GM10266 (cell line): ENCODE measurements around the gene GMNN.

Source experiments
- DNase-seq: peaks from one replicate; pipeline ENCODE4 v3.0.0; 2012; ENCODE audit errors: extremely low spot score
- CTCF ChIP-seq: IDR thresholded peaks from 2 replicates; pipeline ENCODE4 v1.5.1; 2012; ENCODE audit warnings: mild to moderate bottlenecking, low read depth; ENCODE audit not compliant: control insufficient read depth, insufficient read depth; ENCODE audit errors: missing control alignments

Gene GMNN

GRCh38 chr6:24780206-24780605 is 5.5 kb downstream of the GMNN start:
- no peak for DNase-seq
- no peak for TF ChIP-seq CTCF

GRCh38 chr6:24788031-24788665 is 13.4 kb downstream of the GMNN start:
- no peak for TF ChIP-seq CTCF
- DNase-seq: no peak

- no peak for DNase-seq
- TF ChIP-seq CTCF: no peak
Measured at GRCh38 chr6:24795106-24795505, 20.4 kb downstream of the GMNN start.

GRCh38 chr6:24796616-24797290 is 22.0 kb downstream of the GMNN start:
- DNase-seq: no peak
- no peak for TF ChIP-seq CTCF

- no peak for DNase-seq
- no peak for TF ChIP-seq CTCF
Measured at GRCh38 chr6:24797596-24798216, 23.0 kb downstream of the GMNN start.

- TF ChIP-seq CTCF: no peak
Measured at GRCh38 chr6:24798740-24799540, 24.2 kb downstream of the GMNN start, which contains the start of gene ARMH2. Gene ARMH2, minus strand, starts transcription at chr6:24798917. Its CDS starts 60 bp downstream, at chr6:24798857.

More at GRCh38 chr6:24798740-24799540, 24.2 kb downstream of the GMNN start, which contains the start of gene ARMH2:
- no peak for DNase-seq
